ENCODE data around the gene KRT80. TPM values are rescaled to one million over a fixed set of nuclear protein-coding genes. Genes with fewer than 3 reads are reported as not detected.

The KRT80 gene
- polyA plus RNA-seq, 1 donor (not counting 4 experiments of a cell fraction or from before 2014, with no cell fraction given): 4.1 TPM

DNA sequence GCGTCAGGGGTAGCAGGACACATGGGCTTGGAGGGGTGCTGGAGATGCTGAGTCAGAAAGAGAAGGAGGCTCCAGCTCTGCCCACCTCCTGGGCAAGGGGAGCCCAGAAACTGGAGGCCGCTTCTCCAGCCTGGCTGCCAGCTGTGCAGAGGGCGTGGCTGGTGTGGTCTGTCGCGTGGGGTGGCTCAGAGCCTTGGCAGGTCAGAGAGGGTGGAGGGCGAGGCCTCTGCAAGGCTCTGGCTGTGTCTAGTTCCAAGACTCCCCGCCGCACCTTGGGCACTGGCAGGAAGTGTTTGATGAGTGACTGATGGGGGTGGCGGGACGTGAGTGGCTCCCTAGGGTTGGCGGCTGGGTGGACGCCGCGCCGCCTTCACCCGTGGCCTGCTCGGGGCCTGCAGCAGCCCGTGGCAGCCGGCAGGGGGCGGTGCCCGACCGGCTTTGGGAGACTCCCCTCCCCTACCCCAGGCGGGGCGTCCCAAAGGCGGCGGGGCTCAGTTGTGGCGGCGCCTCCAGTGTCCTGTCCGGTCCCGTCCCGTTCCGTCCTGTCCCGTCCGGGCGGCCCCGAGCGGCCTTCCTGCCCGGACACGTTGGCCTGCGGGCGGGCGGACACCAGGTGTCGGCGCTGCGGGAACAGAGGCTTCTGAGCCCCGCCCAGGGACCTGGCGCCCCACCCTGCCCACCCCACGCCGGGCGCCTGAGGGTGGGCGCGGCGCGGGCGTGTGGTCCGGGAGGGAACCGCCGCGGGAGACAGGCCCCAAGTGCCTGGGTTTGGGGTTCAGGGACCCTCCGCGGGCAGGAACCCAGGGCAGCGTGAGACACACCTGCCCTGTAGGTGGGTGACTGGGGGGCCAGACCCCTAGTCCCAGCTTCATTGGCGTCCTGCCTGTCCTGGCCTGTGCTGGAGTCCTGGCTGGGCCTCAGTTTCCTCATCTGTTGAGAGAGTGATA lies 39.7 kb downstream of the KRT80 start:
- Histone ChIP-seq H3K4me2 (ENCODE audit: control insufficient read depth, extremely low read depth, insufficient read depth, low read depth, low read length) (peak overlapping the region; percentile 42), H3K79me2 (ENCODE audit: control insufficient read depth, insufficient read depth, low read length) (no peaks in the 10 kb centered on the region), H3K27me3 (ENCODE audit: control insufficient read depth, extremely low read depth, insufficient read depth, low read length) (no peaks in the 10 kb centered on the region), H3K4me1 (ENCODE audit: control insufficient read depth, extremely low read depth, insufficient read depth, low read length) (peaks cover 84% of the 10 kb centered on the region), H3K9me3 (ENCODE audit: control insufficient read depth, low read depth, low read length) (no peaks in the 10 kb centered on the region), H3K9ac (ENCODE audit: control insufficient read depth, extremely low read depth, insufficient read depth, low read length) (peak overlapping the region; percentile 100), H3K36me3 (ENCODE audit: control insufficient read depth in 2 of 2, extremely low read depth in 1 of 2, insufficient read depth in 2 of 2, low read length in 2 of 2) (no peaks in the 10 kb centered on the region), H4K20me1 (ENCODE audit: control insufficient read depth, extremely low read depth, insufficient read depth, low read length) (no peaks in the 10 kb centered on the region), H3K27ac (ENCODE audit: control insufficient read depth, insufficient read depth, low read length) (peak overlapping the region; percentile 100), H3K4me3 (ENCODE audit: control insufficient read depth in 2 of 3, extremely low read depth in 1 of 3, insufficient read depth in 2 of 3, low read depth in 1 of 3, low read length in 3 of 3) (no peak overlapping the region), H2AFZ (ENCODE audit: control insufficient read depth, low read length) (no peak overlapping the region), H3K9me1 (ENCODE audit: control insufficient read depth, extremely low read depth, insufficient read depth, low read length) (no peaks in the 10 kb centered on the region)
- dilution Hi-C loops (cut with MboI; ENCODE audit: extremely low pct_ligation_motif_present, low sequenced_read_pairs): no loop called here
- TF ChIP-seq CTCF (optimal IDR thresholded peaks at IDR 0.05 in 1 of 3, IDR thresholded peaks at IDR 0.05 in 1 of 3, conservative IDR thresholded peaks at IDR 0.05 in 1 of 3; ENCODE audit: extremely low read depth in 1 of 3, insufficient read depth in 2 of 3, low read length in 3 of 3) (peak in 2 of 3 experiments; percentile 62 to 95), EZH2 (IDR thresholded peaks at IDR 0.05; ENCODE audit: low read length) (no peak)
- DNase-seq (ENCODE audit: low read depth, low spot score): peak; percentile 92
- FAIRE-seq: peak; percentile 9

DNA sequence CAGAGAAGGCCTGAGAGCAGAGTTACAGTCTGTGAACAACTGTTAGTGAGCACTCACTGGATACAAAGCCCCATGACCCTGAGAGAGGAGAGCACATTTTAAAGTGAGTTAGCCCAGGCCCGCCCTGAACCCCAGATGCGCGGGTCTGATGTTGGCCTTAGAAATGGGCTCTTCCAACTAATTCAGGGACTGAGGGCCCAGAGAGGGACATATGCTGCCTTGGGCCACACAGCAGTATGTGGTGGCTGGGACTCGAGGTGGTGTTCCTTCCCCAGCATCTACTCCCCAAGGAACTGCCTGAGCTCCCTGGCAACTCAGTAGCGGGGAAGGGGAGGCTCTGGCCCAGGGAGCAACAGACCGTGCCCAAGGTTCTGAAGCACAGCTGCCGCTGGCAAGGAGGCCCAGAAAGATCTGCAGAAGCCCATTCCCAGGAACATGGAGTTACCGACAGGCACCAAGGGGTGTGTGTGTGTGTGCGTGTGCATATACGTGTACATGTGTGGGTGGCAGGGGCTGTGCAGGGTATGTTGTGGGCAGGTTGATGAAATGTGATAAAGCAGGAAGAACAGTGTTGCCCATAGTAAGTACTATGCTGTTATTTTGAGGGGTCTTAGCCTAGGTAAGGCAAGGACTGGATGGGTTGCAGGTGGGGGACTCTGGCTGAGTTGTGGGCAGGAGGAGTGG lies 40.5 kb downstream of the KRT80 start:
- Histone ChIP-seq H3K9ac (ENCODE audit: control insufficient read depth, extremely low read depth, insufficient read depth, low read length) (peak overlapping the region; percentile 100), H3K27me3 (ENCODE audit: control insufficient read depth, extremely low read depth, insufficient read depth, low read length) (no peaks in the 10 kb centered on the region), H3K4me3 (ENCODE audit: control insufficient read depth in 2 of 3, extremely low read depth in 1 of 3, insufficient read depth in 2 of 3, low read depth in 1 of 3, low read length in 3 of 3) (no peak overlapping the region), H2AFZ (ENCODE audit: control insufficient read depth, low read length) (no peak overlapping the region), H3K36me3 (ENCODE audit: control insufficient read depth in 2 of 2, extremely low read depth in 1 of 2, insufficient read depth in 2 of 2, low read length in 2 of 2) (no peaks in the 10 kb centered on the region), H3K4me1 (ENCODE audit: control insufficient read depth, extremely low read depth, insufficient read depth, low read length) (peaks cover 84% of the 10 kb centered on the region), H3K27ac (ENCODE audit: control insufficient read depth, insufficient read depth, low read length) (peak overlapping the region; percentile 100), H3K9me1 (ENCODE audit: control insufficient read depth, extremely low read depth, insufficient read depth, low read length) (no peaks in the 10 kb centered on the region), H3K9me3 (ENCODE audit: control insufficient read depth, low read depth, low read length) (no peaks in the 10 kb centered on the region), H4K20me1 (ENCODE audit: control insufficient read depth, extremely low read depth, insufficient read depth, low read length) (no peaks in the 10 kb centered on the region), H3K79me2 (ENCODE audit: control insufficient read depth, insufficient read depth, low read length) (peaks cover 7% of the 10 kb centered on the region), H3K4me2 (ENCODE audit: control insufficient read depth, extremely low read depth, insufficient read depth, low read depth, low read length) (peak overlapping the region; percentile 20)
- FAIRE-seq (peak; percentile 48), DNase-seq (ENCODE audit: low read depth, low spot score) (no peak)
- TF ChIP-seq EZH2 (IDR thresholded peaks at IDR 0.05; ENCODE audit: low read length): no peak
- no peak for TF ChIP-seq CTCF (optimal IDR thresholded peaks at IDR 0.05 in 1 of 3, IDR thresholded peaks at IDR 0.05 in 1 of 3, conservative IDR thresholded peaks at IDR 0.05 in 1 of 3; ENCODE audit: extremely low read depth in 1 of 3, insufficient read depth in 2 of 3, low read length in 3 of 3)
- dilution Hi-C loops (cut with MboI; ENCODE audit: extremely low pct_ligation_motif_present, low sequenced_read_pairs): no loop called here
